Astrocyte (in vitro differentiated cells and primary cell): ENCODE results near the gene JAKMIP1. TPM values are rescaled to one million over a fixed set of nuclear protein-coding genes. Genes with fewer than 3 reads are reported as not detected.

Source experiments
- DNase-seq: peaks from one replicate; pipeline ENCODE4 v3.0.0-alpha.2; 2010; ENCODE audit warnings: low read depth
- FAIRE-seq: peaks from 2 replicates; lab custom pipeline; 2011; peaks lifted over from hg19 to GRCh38; lab: Jason Lieb, UNC
- H2AFZ ChIP-seq: 2 replicates; pipeline ENCODE4 v1.6.0; 2012; ENCODE audit warnings: low read depth, low read length, inconsistent platforms
- H3K27ac ChIP-seq: 2 replicates; pipeline ENCODE4 v1.5.1; 2011; ENCODE audit warnings: low read depth, low read length, inconsistent platforms
- H3K27me3 ChIP-seq: 2 replicates; pipeline ENCODE4 v1.6.0; 2011; ENCODE audit warnings: low read length, inconsistent platforms; ENCODE audit not compliant: insufficient read depth
- H3K36me3 ChIP-seq: 2 replicates; pipeline ENCODE4 v1.5.1; 2011; ENCODE audit warnings: low read length, inconsistent platforms; ENCODE audit not compliant: insufficient read depth
- H3K4me1 ChIP-seq: 2 replicates; pipeline ENCODE4 v1.5.1; 2011; ENCODE audit warnings: low read length, inconsistent platforms; ENCODE audit not compliant: insufficient read depth
- H3K4me2 ChIP-seq: 2 replicates; pipeline ENCODE4 v1.6.0; 2012; ENCODE audit warnings: low read length, inconsistent platforms
- H3K4me3 ChIP-seq: 2 replicates; pipeline ENCODE4 v1.5.1; 2011; ENCODE audit warnings: low read depth, mild to moderate bottlenecking, low read length, inconsistent platforms; ENCODE audit not compliant: insufficient read depth
- H3K79me2 ChIP-seq: 2 replicates; pipeline ENCODE4 v1.6.0; 2012; ENCODE audit warnings: mild to moderate bottlenecking, low read length, inconsistent platforms; ENCODE audit not compliant: insufficient read depth
- H3K9ac ChIP-seq: 2 replicates; pipeline ENCODE4 v1.6.0; 2012; ENCODE audit warnings: mild to moderate bottlenecking, low read length, inconsistent platforms
- H3K9me3 ChIP-seq: 2 replicates; pipeline ENCODE4 v1.5.1; 2012; ENCODE audit warnings: low read depth, mild to moderate bottlenecking, low read length, inconsistent platforms; ENCODE audit not compliant: insufficient read depth
- H4K20me1 ChIP-seq: 2 replicates; pipeline ENCODE4 v1.6.0; 2012; ENCODE audit warnings: low read length, inconsistent platforms; ENCODE audit not compliant: insufficient read depth
- H3K27ac Mint-ChIP-seq: one replicate; pipeline ENCODE4 v1.8.0; 2021; ENCODE audit warnings: mild to moderate bottlenecking, mixed read lengths; ENCODE audit not compliant: unreplicated experiment
- H3K27me3 Mint-ChIP-seq: one replicate; pipeline ENCODE4 v1.8.0; 2021; ENCODE audit warnings: low read depth, mixed read lengths; ENCODE audit not compliant: unreplicated experiment
- H3K36me3 Mint-ChIP-seq: one replicate; pipeline ENCODE4 v1.8.0; 2021; ENCODE audit warnings: low read depth, mixed read lengths; ENCODE audit not compliant: unreplicated experiment
- H3K4me1 Mint-ChIP-seq: one replicate; pipeline ENCODE4 v1.8.0; 2021; ENCODE audit warnings: low read depth, mixed read lengths; ENCODE audit not compliant: unreplicated experiment
- H3K4me3 Mint-ChIP-seq: one replicate; pipeline ENCODE4 v1.8.0; 2021; ENCODE audit warnings: mild to moderate bottlenecking, moderate library complexity, mixed read lengths; ENCODE audit not compliant: unreplicated experiment
- H3K9me3 Mint-ChIP-seq: one replicate; pipeline ENCODE4 v1.8.0; 2021; ENCODE audit warnings: mild to moderate bottlenecking, mixed read lengths; ENCODE audit not compliant: unreplicated experiment
- EZH2 ChIP-seq: IDR thresholded peaks from 2 replicates; pipeline ENCODE4 v1.6.1; 2012; ENCODE audit warnings: mild to moderate bottlenecking, low read length, inconsistent platforms; ENCODE audit not compliant: insufficient read depth
- total RNA-seq: library from RNA; stranded (reverse); gene quantifications from 2 replicates; pipeline ENCODE4 v1.2.1, GENCODE V29; 2021
- TF ChIP-seq, protein P1 (sequence below): IDR thresholded peaks from 2 replicates; pipeline ENCODE4 v1.5.1; 2011; ENCODE audit warnings: low read depth, mild to moderate bottlenecking, inconsistent platforms, low read length, moderate library complexity; ENCODE audit not compliant: insufficient read depth

Gene JAKMIP1
- total RNA-seq, 1 donor from 2014 or later: 0.50 TPM

DNA sequence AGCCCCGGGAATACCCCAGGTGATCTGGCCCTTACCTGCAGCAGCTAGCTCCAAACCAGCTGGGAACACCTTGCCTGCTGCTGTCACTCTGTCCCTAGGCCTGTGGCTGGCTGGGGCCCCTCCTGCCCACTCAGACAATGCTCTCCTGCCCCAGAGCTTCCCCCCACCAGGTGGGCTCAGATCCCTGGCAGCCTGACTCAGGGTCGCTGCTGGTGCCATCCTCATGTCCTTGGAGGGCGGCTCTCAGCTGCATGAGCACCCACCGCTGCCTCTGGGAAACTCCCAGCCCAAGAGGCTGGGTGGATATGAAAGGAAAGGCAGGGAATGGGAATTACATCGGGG is 197.9 kb downstream of the JAKMIP1 start:
- Mint-ChIP-seq H3K4me3 (no peak overlapping the region), H3K36me3 (no peaks in the 10 kb centered on the region), H3K9me3 (no peaks in the 10 kb centered on the region), H3K27me3 (peaks cover 58% of the 10 kb centered on the region), H3K4me1 (no peaks in the 10 kb centered on the region), H3K27ac (no peak overlapping the region)
- Histone ChIP-seq H3K79me2 (no peaks in the 10 kb centered on the region), H4K20me1 (no peaks in the 10 kb centered on the region), H3K36me3 (no peaks in the 10 kb centered on the region), H3K4me1 (no peaks in the 10 kb centered on the region), H2AFZ (no peak overlapping the region), H3K9ac (no peak overlapping the region), H3K27ac (no peak overlapping the region), H3K4me3 (no peak overlapping the region), H3K4me2 (no peak overlapping the region), H3K9me3 (peaks cover 2% of the 10 kb centered on the region), H3K27me3 (peaks cover 5% of the 10 kb centered on the region)
- TF ChIP-seq, protein P1, sequence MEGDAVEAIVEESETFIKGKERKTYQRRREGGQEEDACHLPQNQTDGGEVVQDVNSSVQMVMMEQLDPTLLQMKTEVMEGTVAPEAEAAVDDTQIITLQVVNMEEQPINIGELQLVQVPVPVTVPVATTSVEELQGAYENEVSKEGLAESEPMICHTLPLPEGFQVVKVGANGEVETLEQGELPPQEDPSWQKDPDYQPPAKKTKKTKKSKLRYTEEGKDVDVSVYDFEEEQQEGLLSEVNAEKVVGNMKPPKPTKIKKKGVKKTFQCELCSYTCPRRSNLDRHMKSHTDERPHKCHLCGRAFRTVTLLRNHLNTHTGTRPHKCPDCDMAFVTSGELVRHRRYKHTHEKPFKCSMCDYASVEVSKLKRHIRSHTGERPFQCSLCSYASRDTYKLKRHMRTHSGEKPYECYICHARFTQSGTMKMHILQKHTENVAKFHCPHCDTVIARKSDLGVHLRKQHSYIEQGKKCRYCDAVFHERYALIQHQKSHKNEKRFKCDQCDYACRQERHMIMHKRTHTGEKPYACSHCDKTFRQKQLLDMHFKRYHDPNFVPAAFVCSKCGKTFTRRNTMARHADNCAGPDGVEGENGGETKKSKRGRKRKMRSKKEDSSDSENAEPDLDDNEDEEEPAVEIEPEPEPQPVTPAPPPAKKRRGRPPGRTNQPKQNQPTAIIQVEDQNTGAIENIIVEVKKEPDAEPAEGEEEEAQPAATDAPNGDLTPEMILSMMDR: no peak
- no peak for TF ChIP-seq EZH2
- no peak for FAIRE-seq
- no peak for DNase-seq

DNA sequence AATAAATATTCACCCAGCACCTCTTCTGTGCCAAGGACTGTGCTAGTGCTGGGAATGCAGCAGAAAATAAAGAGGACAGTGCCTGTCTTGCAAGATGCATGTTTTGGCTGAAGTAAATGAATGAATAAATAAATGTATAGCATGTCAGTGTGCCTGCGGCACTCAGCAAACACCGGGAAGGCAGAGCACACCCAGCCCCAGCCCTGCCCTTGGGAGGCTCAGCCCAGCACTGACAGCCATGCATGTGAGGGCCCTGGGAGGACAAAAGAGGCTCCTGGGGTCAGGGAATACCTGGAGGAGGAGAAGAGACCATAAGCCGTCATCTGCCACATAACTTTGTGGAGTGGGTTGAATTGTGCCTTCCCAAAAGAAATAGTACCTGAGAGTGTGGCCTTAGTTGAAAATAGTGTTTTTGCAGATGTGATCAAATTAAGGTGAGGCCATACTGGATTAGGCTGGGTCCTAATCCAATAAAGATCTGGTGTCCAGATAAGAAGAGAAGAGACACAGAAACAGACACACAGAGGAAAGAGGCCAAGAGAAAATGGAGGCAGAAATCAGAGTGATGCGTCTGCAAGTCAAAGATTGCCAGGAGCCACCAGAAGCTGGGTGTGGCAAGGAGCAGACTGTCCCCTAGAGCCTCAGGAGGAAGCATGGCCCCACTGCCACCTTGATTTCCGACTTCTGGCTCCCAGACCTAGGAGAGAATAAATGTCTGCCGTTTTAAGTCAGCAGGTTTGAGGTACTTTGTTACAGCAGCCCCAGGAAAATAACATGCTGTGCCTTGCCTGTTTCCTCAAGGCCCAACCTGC is 198.5 kb downstream of the JAKMIP1 start:
- Histone ChIP-seq H2AFZ (no peak overlapping the region), H3K27ac (no peak overlapping the region), H3K9me3 (peaks cover 2% of the 10 kb centered on the region), H4K20me1 (no peaks in the 10 kb centered on the region), H3K9ac (no peak overlapping the region), H3K4me1 (no peaks in the 10 kb centered on the region), H3K4me3 (no peak overlapping the region), H3K36me3 (no peaks in the 10 kb centered on the region), H3K79me2 (no peaks in the 10 kb centered on the region), H3K4me2 (no peak overlapping the region), H3K27me3 (peaks cover 5% of the 10 kb centered on the region)
- H3K36me3 Mint-ChIP-seq: no peaks in the 10 kb centered on the region
- H3K4me3 Mint-ChIP-seq: no peak overlapping the region
- no peaks in the 10 kb centered on the region for H3K9me3 Mint-ChIP-seq
- H3K27me3 Mint-ChIP-seq: peaks cover 57% of the 10 kb centered on the region
- H3K4me1 Mint-ChIP-seq: no peaks in the 10 kb centered on the region
- FAIRE-seq (no peak), DNase-seq (no peak)
- no peak for TF ChIP-seq EZH2
- TF ChIP-seq, protein P1: no peak
- no peak overlapping the region for H3K27ac Mint-ChIP-seq

DNA sequence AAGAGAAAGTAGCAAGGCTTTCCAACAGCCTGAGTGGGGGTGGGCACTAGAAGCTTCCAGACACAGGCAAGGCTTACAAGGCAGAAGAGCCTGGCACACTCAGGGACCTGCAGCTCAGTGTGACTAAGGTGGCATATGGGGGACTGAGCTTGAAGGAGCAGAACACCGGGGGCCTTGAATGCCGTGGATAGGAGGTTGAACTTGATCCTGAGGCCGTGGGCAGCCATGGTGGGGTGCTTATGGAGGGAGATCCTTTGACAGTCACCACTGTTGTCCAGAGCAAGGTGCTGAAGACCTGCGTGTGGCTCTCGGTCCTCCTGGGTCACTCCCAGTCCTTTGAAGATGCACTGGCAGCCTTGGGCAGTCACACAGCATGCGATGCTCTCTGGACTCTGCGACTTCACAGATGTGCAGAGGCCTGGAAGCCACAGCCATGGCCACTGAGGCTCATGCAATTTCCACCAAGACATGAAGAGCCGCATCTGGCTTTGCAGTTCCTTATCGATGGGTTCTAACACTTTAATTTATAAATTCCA is 200.5 kb downstream of the JAKMIP1 start:
- no peaks in the 10 kb centered on the region for H3K36me3 Mint-ChIP-seq
- no peak overlapping the region for H3K4me3 ChIP-seq
- H3K9me3 Mint-ChIP-seq: no peaks in the 10 kb centered on the region
- H3K27me3 ChIP-seq: no peaks in the 10 kb centered on the region
- H3K4me1 Mint-ChIP-seq: no peaks in the 10 kb centered on the region
- no peaks in the 10 kb centered on the region for H3K79me2 ChIP-seq
- H2AFZ ChIP-seq: no peak overlapping the region
- H3K36me3 ChIP-seq: no peaks in the 10 kb centered on the region
- H3K9me3 ChIP-seq: peaks cover 2% of the 10 kb centered on the region
- FAIRE-seq: no peak
- H3K9ac ChIP-seq: no peak overlapping the region
- H3K4me2 ChIP-seq: no peak overlapping the region
- H3K4me1 ChIP-seq: no peaks in the 10 kb centered on the region
- H3K4me3 Mint-ChIP-seq: no peak overlapping the region
- no peaks in the 10 kb centered on the region for H4K20me1 ChIP-seq
- no peak overlapping the region for H3K27ac Mint-ChIP-seq
- H3K27me3 Mint-ChIP-seq: peaks cover 59% of the 10 kb centered on the region
- no peak for DNase-seq
- TF ChIP-seq EZH2: no peak
- TF ChIP-seq, protein P1: no peak
- H3K27ac ChIP-seq: no peak overlapping the region
